H1 (cell line): ENCODE measurements around the gene CWC25. TPM values are rescaled to one million over a fixed set of nuclear protein-coding genes. Genes with fewer than 3 reads are reported as not detected.

ENCODE experiments used
- CBX8 ChIP-seq: fragments of 300-800, 300-1000 bp; sonication (generic); IDR thresholded peaks from 2 replicates; pipeline ENCODE4 v1.7.1; 2016; ENCODE audit warnings: low read depth, low read length, borderline replicate concordance
- CHD2 ChIP-seq: IDR thresholded peaks from 2 replicates; pipeline ENCODE4 v1.6.1; 2012; ENCODE audit warnings: low read length, improper control_type of control experiment
- CREB1 ChIP-seq: IDR thresholded peaks from 2 replicates; pipeline ENCODE4 v1.6.1; 2012; ENCODE audit warnings: inconsistent platforms
- EGR1 ChIP-seq: IDR thresholded peaks from 2 replicates; pipeline ENCODE4 v1.6.1; 2011; ENCODE audit warnings: low read depth, low read length, borderline replicate concordance
- FOSL1 ChIP-seq: IDR thresholded peaks from 2 replicates; pipeline ENCODE4 v1.6.1; 2011; ENCODE audit warnings: mild to moderate bottlenecking, low read depth, low read length, moderate library complexity; ENCODE audit not compliant: insufficient read depth
- GTF2F1 ChIP-seq: IDR thresholded peaks from 2 replicates; pipeline ENCODE4 v1.6.1; 2012; ENCODE audit warnings: low read depth, low read length, improper control_type of control experiment, borderline replicate concordance
- JUND ChIP-seq: IDR thresholded peaks from 2 replicates; pipeline ENCODE4 v1.6.1; 2011; ENCODE audit warnings: mild to moderate bottlenecking, improper control_type of control experiment, low read length
- NANOG ChIP-seq: IDR thresholded peaks from 2 replicates; pipeline ENCODE4 v1.6.1; 2011; ENCODE audit warnings: low read length, low read depth, mild to moderate bottlenecking, inconsistent platforms; ENCODE audit not compliant: insufficient read depth, poor library complexity, severe bottlenecking
- NRF1 ChIP-seq: IDR thresholded peaks from 2 replicates; pipeline ENCODE4 v1.6.1; 2011; ENCODE audit warnings: mild to moderate bottlenecking, low read depth, low read length, improper control_type of control experiment
- POLR2A ChIP-seq, 2 experiments: IDR thresholded peaks; 1 replicate in 1 of 2; 2 replicates in 1 of 2; pipeline ENCODE4 v1.6.1; 2011; ENCODE audit warnings: low read depth in 2 of 2, low read length in 2 of 2, mild to moderate bottlenecking in 2 of 2; ENCODE audit errors: control extremely low read depth in 1 of 2
- SAP30 ChIP-seq: fragments of 300-600 bp; sonication (generic); IDR thresholded peaks from 2 replicates; pipeline ENCODE4 v1.7.1; 2012; ENCODE audit warnings: low read length, moderate library complexity, mild to moderate bottlenecking, inconsistent platforms; ENCODE audit not compliant: insufficient read depth, insufficient replicate concordance
- SIX5 ChIP-seq: IDR thresholded peaks from 2 replicates; pipeline ENCODE4 v1.6.1; 2011; ENCODE audit warnings: mild to moderate bottlenecking, low read depth, low read length
- SP4 ChIP-seq: IDR thresholded peaks from 2 replicates; pipeline ENCODE4 v1.6.1; 2012; ENCODE audit warnings: low read length, inconsistent platforms
- SRF ChIP-seq: IDR thresholded peaks from 2 replicates; pipeline ENCODE4 v1.6.1; 2011; ENCODE audit warnings: mild to moderate bottlenecking, low read depth, low read length, moderate library complexity
- TAF1 ChIP-seq: IDR thresholded peaks from 2 replicates; pipeline ENCODE4 v1.6.1; 2011; ENCODE audit warnings: mild to moderate bottlenecking, low read depth, low read length
- polyA plus RNA-seq, 7 experiments: library from polyadenylated mRNA; depleted of rRNA in 3 of 7; stranded (reverse) in 5 of 7; unstranded in 2 of 7; fragments of >200 nt in 5 of 7; fragments of 200-250 nt in 2 of 7; gene quantifications; 1 replicate in 5 of 7; 2 replicates in 1 of 7; 4 replicates in 1 of 7; pipeline versions ENCODE4 v1.2.1 to v1.2.3, GENCODE V29; 2011 to 2013; ENCODE audit warnings: missing spikeins in 2 of 7, mixed read lengths in 2 of 7
- total RNA-seq: library from RNA; stranded (reverse); fragmentation: NEBNext Ultra II Directional; extraction: Animal tissue kit (Norgen Biotek cat#: 25700); gene quantifications from 2 replicates; pipeline ENCODE4 v1.2.1, GENCODE V29; 2021

CWC25 gene
- total and polyA plus RNA-seq, 2 of the 8 experiments (the other 6 are each of a cell fraction or from before 2014, with no cell fraction given), result 11.1 to 13.1 TPM

- TF ChIP-seq NRF1 (no peak), SAP30 (peak; percentile 92), CHD2 (peak; percentile 84), NANOG (no peak), TAF1 (peak; percentile 98), CREB1 (peak; percentile 100), CBX8 (no peak), POLR2A (IDR thresholded peaks at IDR 0.05; ENCODE audit: control extremely low read depth in 1 of 2, low read depth in 2 of 2, low read length in 2 of 2) (peak; percentile 91 to 99), GTF2F1 (peak; percentile 87), SRF (peak; percentile 99), JUND (peak; percentile 78; the same call in 1 of the 2 replicates), FOSL1 (no peak), SP4 (no peak), EGR1 (peak; percentile 27; the same call in 1 of the 2 replicates), SIX5 (peak; percentile 56)
Observed at GRCh38 chr17:38824899-38825761, at the start of gene CWC25 (continued).
